ENCODE measurements around the gene LY9. TPM values are rescaled to one million over a fixed set of nuclear protein-coding genes. Genes with fewer than 3 reads are reported as not detected.

The LY9 gene
- total RNA-seq, 1 experiment from 2014 or later: not detected

GRCh38 chr1:160841079-160841478, 45.1 kb downstream of the LY9 start:
- no peaks in the 10 kb centered on the region for H3K9me3 ChIP-seq (ENCODE audit: control insufficient read depth, low read depth, low read length)
- Mint-ChIP-seq H3K27me3 (ENCODE audit: low read depth) (no peaks in the 10 kb centered on the region), H3K27ac (no peak overlapping the region), H3K36me3 (ENCODE audit: insufficient read depth in 1 of 3, low read depth in 3 of 3) (no peaks in the 10 kb centered on the region), H3K9me3 (no peaks in the 10 kb centered on the region; a peak in 1 of 5 replicates), H3K4me3 (no peak overlapping the region), H3K4me1 (peaks cover 10 to 11% of the 10 kb centered on the region in 2 experiments)
- H2BK15ac ChIP-seq (ENCODE audit: low read depth, low read length): no peak overlapping the region
- no peak overlapping the region for H2BK12ac ChIP-seq (ENCODE audit: insufficient read length, low read depth, low read length)
- no peaks in the 10 kb centered on the region for H4K20me1 ChIP-seq (ENCODE audit: control insufficient read depth, insufficient read depth, insufficient read length)
- TF ChIP-seq, protein P1, sequence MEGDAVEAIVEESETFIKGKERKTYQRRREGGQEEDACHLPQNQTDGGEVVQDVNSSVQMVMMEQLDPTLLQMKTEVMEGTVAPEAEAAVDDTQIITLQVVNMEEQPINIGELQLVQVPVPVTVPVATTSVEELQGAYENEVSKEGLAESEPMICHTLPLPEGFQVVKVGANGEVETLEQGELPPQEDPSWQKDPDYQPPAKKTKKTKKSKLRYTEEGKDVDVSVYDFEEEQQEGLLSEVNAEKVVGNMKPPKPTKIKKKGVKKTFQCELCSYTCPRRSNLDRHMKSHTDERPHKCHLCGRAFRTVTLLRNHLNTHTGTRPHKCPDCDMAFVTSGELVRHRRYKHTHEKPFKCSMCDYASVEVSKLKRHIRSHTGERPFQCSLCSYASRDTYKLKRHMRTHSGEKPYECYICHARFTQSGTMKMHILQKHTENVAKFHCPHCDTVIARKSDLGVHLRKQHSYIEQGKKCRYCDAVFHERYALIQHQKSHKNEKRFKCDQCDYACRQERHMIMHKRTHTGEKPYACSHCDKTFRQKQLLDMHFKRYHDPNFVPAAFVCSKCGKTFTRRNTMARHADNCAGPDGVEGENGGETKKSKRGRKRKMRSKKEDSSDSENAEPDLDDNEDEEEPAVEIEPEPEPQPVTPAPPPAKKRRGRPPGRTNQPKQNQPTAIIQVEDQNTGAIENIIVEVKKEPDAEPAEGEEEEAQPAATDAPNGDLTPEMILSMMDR (conservative IDR thresholded peaks at IDR 0.05): no peak
- no peak overlapping the region for H2AK5ac ChIP-seq (ENCODE audit: insufficient read length, low read length)
- no CpG with 5 or more reads among the region's 4 CpGs for WGBS (ENCODE audit: extremely low coverage, insufficient read length, low lambda C conversion rate)
- no peak overlapping the region for H3K4me2 ChIP-seq (ENCODE audit: insufficient read depth, insufficient read length, low read length)
- H3K9ac ChIP-seq (ENCODE audit: extremely low read depth, insufficient read length, low read length): no peak overlapping the region
- H2BK5ac ChIP-seq (ENCODE audit: insufficient read length, low read length): no peak overlapping the region
- no peak overlapping the region for H4K5ac ChIP-seq (ENCODE audit: insufficient read length, low read depth, low read length)
- H3K79me2 ChIP-seq (ENCODE audit: insufficient read depth, low read length): no peaks in the 10 kb centered on the region
- no peak overlapping the region for H2AFZ ChIP-seq (ENCODE audit: low read length)
- H3K27ac ChIP-seq (ENCODE audit: insufficient read length, low read depth, low read length): no peak overlapping the region
- no peaks in the 10 kb centered on the region for H3K27me3 ChIP-seq (ENCODE audit: insufficient read depth, low read length)
- no peak overlapping the region for H4K8ac ChIP-seq (replicated peaks; ENCODE audit: insufficient read length, low read depth, low read length)
- no peaks in the 10 kb centered on the region for H3K79me1 ChIP-seq (ENCODE audit: insufficient read depth, low read depth, low read length, poor library complexity, severe bottlenecking)
- no peak overlapping the region for H3K18ac ChIP-seq (ENCODE audit: insufficient read length, low read depth, low read length)
- no peak overlapping the region for H2BK120ac ChIP-seq (ENCODE audit: low read depth, low read length, poor library complexity, severe bottlenecking)
- H3K23ac ChIP-seq (ENCODE audit: insufficient read length, low read depth, low read length): no peak overlapping the region
- H3K23me2 ChIP-seq (ENCODE audit: insufficient read length, low read depth, low read length, poor library complexity, severe bottlenecking): no peaks in the 10 kb centered on the region
- no peak overlapping the region for H3K4ac ChIP-seq (ENCODE audit: low read depth, low read length)
- H3K56ac ChIP-seq (ENCODE audit: insufficient read length, low read depth, low read length): no peak overlapping the region
- no peak overlapping the region for H4K91ac ChIP-seq (ENCODE audit: insufficient read length, low read depth, low read length)
- no peaks in the 10 kb centered on the region for H3K4me1 ChIP-seq (ENCODE audit: insufficient read depth, low read length)
- DNase-seq: no peak
- no peak overlapping the region for H2BK20ac ChIP-seq (ENCODE audit: low read depth, low read length, poor library complexity, severe bottlenecking)
- H3T11ph ChIP-seq (ENCODE audit: low read length): no peak overlapping the region
- no peak overlapping the region for H3K14ac ChIP-seq (ENCODE audit: insufficient read depth, low read length)
